ENCODE measurements around the gene KLHL34.

Gene KLHL34

GRCh38 chrX:21658152-21658737 lies at the start of gene KLHL34:
Gene KLHL34, minus strand, starts transcription at chrX:21658330. Its CDS starts 542 bp downstream, at chrX:21657788.
- DNase-seq (ENCODE audit: low spot score) = no peak

GRCh38 chrX:21705225-21705624 lies 47.1 kb upstream of the KLHL34 start:
- DNase-seq (ENCODE audit: low spot score) = no peak

- DNase-seq (ENCODE audit: low spot score) = no peak
These were observed 44.6 kb upstream of the KLHL34 start for GRCh38 chrX:21702725-21703124.

- DNase-seq (ENCODE audit: low spot score) = no peak
These were observed 42.8 kb upstream of the KLHL34 start for GRCh38 chrX:21700967-21701366.

- DNase-seq (ENCODE audit: low spot score) = no peak
These were observed 42.1 kb upstream of the KLHL34 start for GRCh38 chrX:21700275-21700674.

GRCh38 chrX:21699136-21699535 lies 41.0 kb upstream of the KLHL34 start:
- DNase-seq (ENCODE audit: low spot score) = no peak

GRCh38 chrX:21698272-21698671 lies 40.1 kb upstream of the KLHL34 start:
- DNase-seq (ENCODE audit: low spot score) = peak; percentile 4

GRCh38 chrX:21691512-21692018 lies 33.4 kb upstream of the KLHL34 start:
- DNase-seq (ENCODE audit: low spot score) = no peak

- no peak for DNase-seq (ENCODE audit: low spot score)
These were observed 25.8 kb upstream of the KLHL34 start for GRCh38 chrX:21683941-21684340.

GRCh38 chrX:21678048-21678612 lies 20.0 kb upstream of the KLHL34 start:
- DNase-seq (ENCODE audit: low spot score) = no peak

GRCh38 chrX:21675931-21676330 lies 17.8 kb upstream of the KLHL34 start:
- no peak for DNase-seq (ENCODE audit: low spot score)

- no peak for DNase-seq (ENCODE audit: low spot score)
These were observed 16.5 kb upstream of the KLHL34 start for GRCh38 chrX:21674430-21675186.

- no peak for DNase-seq (ENCODE audit: low spot score)
These were observed 8.5 kb upstream of the KLHL34 start for GRCh38 chrX:21666679-21667078.

- DNase-seq (ENCODE audit: low spot score) = no peak
These were observed 8.1 kb upstream of the KLHL34 start for GRCh38 chrX:21666252-21666651.

- no peak for DNase-seq (ENCODE audit: low spot score)
These were observed 4.6 kb upstream of the KLHL34 start for GRCh38 chrX:21662761-21663160.

- no peak for DNase-seq (ENCODE audit: low spot score)
These were observed 3.2 kb upstream of the KLHL34 start for GRCh38 chrX:21661316-21661715.

- DNase-seq (ENCODE audit: low spot score) = no peak
These were observed 2.0 kb upstream of the KLHL34 start for GRCh38 chrX:21660156-21660555.

GRCh38 chrX:21659320-21659719 lies 1.2 kb upstream of the KLHL34 start:
- DNase-seq (ENCODE audit: low spot score) = no peak

- DNase-seq (ENCODE audit: low spot score) = no peak
These were observed 616 bp upstream of the KLHL34 start for GRCh38 chrX:21658746-21659145.

GRCh38 chrX:21657318-21658151 lies 595 bp downstream of the KLHL34 start:
- no peak for DNase-seq (ENCODE audit: low spot score)

GRCh38 chrX:21656587-21657317 lies 1.4 kb downstream of the KLHL34 start:
- no peak for DNase-seq (ENCODE audit: low spot score)

All from NAMALWA (cell line).